Activated CD8-positive, alpha-beta memory T cell treated with anti-CD3 and anti-CD28 coated beads for 48 hours (primary cell): ENCODE data around the gene C1orf50.
"Not testable (repeated sequence)": the region's sequence is repeated elsewhere in the genome, so short reads cannot be mapped to it uniquely, and the experiment has no call there.

Source experiments
- DNase-seq, 3 experiments: peaks; one replicate each; pipeline ENCODE4 v3.0.0-alpha.2; 2020; ENCODE audit warnings: low read depth in 2 of 3, low spot score in 2 of 3

The C1orf50 gene

GRCh38 chr1:42739753-42740700, 27.0 kb upstream of the C1orf50 start, which contains the start of gene CLDN19:
Gene CLDN19, minus strand, starts transcription at chr1:42740236. Its CDS starts 173 bp downstream, at chr1:42740063.
- DNase-seq: no peak

- no peak for DNase-seq
Measured at GRCh38 chr1:42740851-42741580, 26.0 kb upstream of the C1orf50 start.

- no peak for DNase-seq
Measured at GRCh38 chr1:42741706-42742105, 25.3 kb upstream of the C1orf50 start.

- no peak for DNase-seq
Measured at GRCh38 chr1:42742141-42742540, 24.9 kb upstream of the C1orf50 start.

GRCh38 chr1:42742617-42743316, 24.3 kb upstream of the C1orf50 start:
- no peak for DNase-seq

GRCh38 chr1:42743317-42744147, 23.5 kb upstream of the C1orf50 start:
- DNase-seq: no peak

- DNase-seq: no peak
Measured at GRCh38 chr1:42744148-42744413, 23.0 kb upstream of the C1orf50 start.

- no peak for DNase-seq
Measured at GRCh38 chr1:42745851-42746250, 21.2 kb upstream of the C1orf50 start.

GRCh38 chr1:42746436-42747105, 20.5 kb upstream of the C1orf50 start:
- DNase-seq: no peak

- no peak for DNase-seq
Measured at GRCh38 chr1:42747125-42747524, 19.9 kb upstream of the C1orf50 start.

GRCh38 chr1:42748021-42748420, 19.0 kb upstream of the C1orf50 start:
- DNase-seq: no peak

- DNase-seq: no peak
Measured at GRCh38 chr1:42748461-42749410, 18.3 kb upstream of the C1orf50 start.

- no peak for DNase-seq
Measured at GRCh38 chr1:42750041-42750440, 17.0 kb upstream of the C1orf50 start.

GRCh38 chr1:42751511-42752070, 15.5 kb upstream of the C1orf50 start:
- DNase-seq: not testable (repeated sequence)

GRCh38 chr1:42752284-42752683, 14.8 kb upstream of the C1orf50 start:
- DNase-seq: no peak

GRCh38 chr1:42753070-42753469, 14.0 kb upstream of the C1orf50 start:
- DNase-seq: no peak

GRCh38 chr1:42756956-42757891, 9.8 kb upstream of the C1orf50 start:
- no peak for DNase-seq

- no peak for DNase-seq
Measured at GRCh38 chr1:42757892-42758275, 9.2 kb upstream of the C1orf50 start.
